GM19395 (cell line): Measurements from ENCODE around the gene ANXA6.
A peak's percentile ranks its signal among the peaks of the same experiment; 100 is the strongest.

Experiments used
- ATAC-seq: cut with Tn5 transposase; IDR thresholded peaks from one replicate; pipeline ENCODE4 v1.9.1; 2021; ENCODE audit warnings: mild to moderate bottlenecking, moderate library complexity; ENCODE audit not compliant: unreplicated experiment

ANXA6 gene

DNA sequence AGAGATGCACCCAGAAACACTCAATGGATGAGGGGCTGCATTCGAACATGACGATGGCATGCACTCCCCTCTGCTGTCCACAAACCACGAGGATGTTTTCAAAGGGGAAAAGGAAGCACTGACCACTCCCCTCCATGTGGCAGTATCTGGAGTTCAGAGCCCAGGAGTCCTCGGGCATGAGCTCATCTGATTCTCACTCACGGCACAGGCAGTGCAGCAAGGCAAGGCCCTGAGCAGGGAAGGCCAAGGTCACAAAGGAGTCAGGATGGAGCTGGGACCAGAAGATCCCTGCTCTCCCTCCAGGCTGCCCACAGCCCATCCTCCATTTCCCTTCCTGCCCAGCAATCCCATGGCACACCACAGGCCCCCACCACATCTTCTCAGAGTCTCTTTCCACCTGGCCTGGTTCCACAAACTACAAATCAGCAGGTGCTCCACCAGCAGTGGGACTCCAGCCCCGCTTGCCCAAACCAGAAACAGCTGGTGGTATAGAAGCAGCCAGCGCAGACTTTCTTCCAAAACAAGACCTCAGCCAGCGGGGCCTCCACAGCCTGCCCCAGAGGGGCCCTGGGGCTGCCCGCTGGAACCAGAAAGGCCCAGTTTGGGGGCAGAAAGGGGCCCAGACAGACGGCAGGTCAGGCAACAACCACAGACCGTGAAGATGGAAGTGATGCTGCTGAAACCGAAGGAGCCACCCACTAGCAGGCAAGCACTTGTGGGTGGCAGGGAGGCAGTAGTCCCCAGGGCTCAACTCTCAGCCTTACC lies 89.0 kb downstream of the ANXA6 start:
- ATAC-seq = peak; percentile 67

- peak; percentile 15 for ATAC-seq
Observed at GRCh38 chr5:151067632-151068432, 89.7 kb downstream of the ANXA6 start.

DNA sequence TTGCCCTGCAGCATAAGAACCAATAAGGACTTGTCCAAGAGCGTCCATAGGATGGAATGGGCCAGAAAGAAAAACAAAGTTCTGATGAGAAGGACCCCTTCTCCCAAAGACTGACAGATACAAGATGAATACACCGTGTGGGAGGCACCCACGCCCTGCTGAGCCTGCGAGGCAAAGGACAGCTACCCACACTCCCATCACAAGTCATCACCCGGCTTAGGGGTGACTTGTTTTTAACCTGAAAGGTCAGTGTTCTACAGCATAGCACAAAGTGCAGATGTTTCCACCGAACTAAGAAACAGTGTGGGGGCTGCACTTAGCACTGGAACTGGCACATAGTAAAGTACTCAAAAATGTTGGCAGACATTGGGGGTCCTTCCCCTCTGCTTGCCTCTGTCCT lies 90.7 kb downstream of the ANXA6 start:
- ATAC-seq = no peak

DNA sequence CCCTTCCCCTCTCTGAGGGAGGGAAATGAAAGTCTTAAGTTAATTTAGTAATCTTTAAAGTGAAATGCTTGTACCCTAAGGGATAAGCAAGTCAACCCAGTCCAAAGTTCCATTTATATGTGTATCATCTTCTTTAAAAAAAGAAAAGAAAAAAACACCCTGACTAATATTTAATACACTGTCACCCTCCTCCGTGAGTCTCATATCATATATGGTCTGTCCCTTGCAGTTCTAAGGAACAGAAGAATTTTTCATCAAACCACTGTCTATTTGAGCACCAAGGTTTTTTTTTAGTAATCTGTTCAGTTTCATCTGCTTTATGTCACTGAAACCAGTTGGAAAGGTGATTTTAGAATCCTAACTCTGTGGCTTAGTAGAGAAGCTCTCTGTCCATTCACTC lies 92.0 kb downstream of the ANXA6 start:
- no peak for ATAC-seq

GRCh38 chr5:151064916-151065499 lies 92.6 kb downstream of the ANXA6 start:
- no peak for ATAC-seq

DNA sequence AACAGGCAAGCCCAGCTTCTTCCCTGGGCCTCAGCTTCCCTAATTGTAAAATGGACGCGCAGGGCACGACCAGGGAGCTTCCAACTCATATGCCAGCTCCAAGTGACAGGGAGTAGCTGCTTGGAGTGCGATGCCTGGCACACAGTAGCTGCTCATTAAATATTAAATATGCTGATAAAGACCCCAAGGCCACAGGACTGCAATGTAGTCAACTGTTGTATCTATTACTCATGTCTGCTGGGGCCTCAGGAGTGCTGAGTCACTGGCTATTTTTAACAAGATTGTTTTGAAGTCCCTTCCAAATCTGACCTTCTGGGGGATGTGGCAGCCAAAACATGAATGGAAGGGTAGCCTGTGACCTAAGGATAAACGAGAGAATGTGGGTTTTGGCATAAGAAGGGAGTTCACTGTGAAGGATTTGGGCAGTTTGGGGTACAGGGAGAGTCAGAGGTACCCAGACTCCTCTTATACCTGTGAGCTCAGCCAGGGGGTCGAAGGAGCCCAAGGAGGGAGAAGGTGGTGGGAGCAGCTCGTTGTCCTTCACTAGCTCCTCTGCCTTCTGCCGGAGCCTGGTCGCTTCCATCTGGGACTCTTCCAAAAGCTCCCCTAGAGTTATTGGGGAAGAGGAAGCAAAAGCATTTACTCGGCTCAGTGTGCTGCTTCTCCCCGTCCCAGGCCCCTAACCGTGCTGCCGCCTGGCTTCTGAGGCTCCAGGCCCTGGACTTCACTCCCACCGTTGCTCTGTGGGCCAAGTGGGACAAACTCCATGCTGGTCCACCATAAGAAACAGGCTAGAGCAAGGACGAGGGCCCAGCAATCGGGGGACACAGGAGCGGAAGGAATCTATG lies 94.2 kb downstream of the ANXA6 start:
- no peak for ATAC-seq

DNA sequence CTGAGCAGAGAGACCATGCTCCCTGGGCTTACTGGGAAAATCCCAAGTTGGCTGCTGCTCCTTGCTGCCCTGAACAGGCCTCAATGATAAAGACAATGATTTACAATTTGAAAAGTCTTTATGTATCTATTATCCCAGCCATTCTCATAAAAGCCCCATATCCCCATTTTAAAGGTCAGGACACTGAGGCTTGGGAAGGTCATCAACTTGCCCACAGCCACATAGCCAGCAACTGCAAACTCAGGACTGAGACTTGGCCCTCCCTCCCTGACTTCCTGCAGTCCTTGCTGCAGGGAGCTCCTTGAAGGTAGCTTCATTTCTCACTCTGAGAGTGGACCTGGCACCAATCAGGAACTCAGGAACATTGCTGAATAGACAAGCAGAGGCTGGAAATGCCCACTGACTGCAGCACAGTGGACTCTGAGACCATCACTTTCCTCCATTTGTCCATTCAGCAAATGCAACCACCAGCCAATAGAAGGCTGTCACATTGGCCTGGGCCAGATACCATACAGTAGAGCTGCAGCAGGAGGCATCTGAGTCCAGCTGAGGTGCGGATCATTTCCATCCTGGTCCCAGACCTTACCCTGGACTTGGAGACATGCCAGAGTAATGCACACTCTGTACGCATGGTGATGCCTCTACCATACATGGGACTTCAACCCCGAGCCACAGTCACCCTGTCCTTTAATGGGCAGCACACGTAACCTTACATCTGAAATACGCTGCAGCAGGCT lies 95.0 kb downstream of the ANXA6 start:
- ATAC-seq = no peak

- ATAC-seq = no peak
Observed at GRCh38 chr5:151060742-151061141, 96.8 kb downstream of the ANXA6 start.

- ATAC-seq = no peak
Observed at GRCh38 chr5:151058891-151059489, 98.6 kb downstream of the ANXA6 start.

- no peak for ATAC-seq
Observed at GRCh38 chr5:151058301-151058700, 99.3 kb downstream of the ANXA6 start.

GRCh38 chr5:151056379-151057325 lies 100.9 kb downstream of the ANXA6 start:
- ATAC-seq = no peak

DNA sequence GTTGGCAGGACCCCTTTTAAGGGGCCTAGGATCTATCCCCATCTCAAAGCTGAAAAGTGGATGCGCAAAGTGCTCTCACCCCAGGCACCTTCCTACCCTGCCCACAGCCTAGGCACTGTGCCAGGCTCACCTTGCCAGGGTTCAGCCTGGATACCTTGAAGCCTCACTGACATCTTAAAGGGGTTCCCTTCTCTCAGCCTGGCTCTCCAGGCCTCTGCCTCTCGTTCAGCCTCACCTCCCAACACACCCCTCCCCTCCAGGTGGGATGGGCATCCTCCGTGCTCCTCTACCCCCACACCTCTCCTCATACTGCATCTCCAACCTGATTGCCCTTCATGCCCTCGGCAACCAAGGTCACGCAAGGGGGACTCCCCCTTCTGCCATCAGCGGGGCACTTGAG lies 102.2 kb downstream of the ANXA6 start:
- ATAC-seq = no peak

GRCh38 chr5:151054709-151055108 lies 102.9 kb downstream of the ANXA6 start:
- ATAC-seq = no peak

- no peak for ATAC-seq
Observed at GRCh38 chr5:151053796-151054462, 103.7 kb downstream of the ANXA6 start.

- no peak for ATAC-seq
Observed at GRCh38 chr5:151052836-151053235, 104.7 kb downstream of the ANXA6 start.

- ATAC-seq = no peak
Observed at GRCh38 chr5:151051931-151052608, 105.5 kb downstream of the ANXA6 start.

DNA sequence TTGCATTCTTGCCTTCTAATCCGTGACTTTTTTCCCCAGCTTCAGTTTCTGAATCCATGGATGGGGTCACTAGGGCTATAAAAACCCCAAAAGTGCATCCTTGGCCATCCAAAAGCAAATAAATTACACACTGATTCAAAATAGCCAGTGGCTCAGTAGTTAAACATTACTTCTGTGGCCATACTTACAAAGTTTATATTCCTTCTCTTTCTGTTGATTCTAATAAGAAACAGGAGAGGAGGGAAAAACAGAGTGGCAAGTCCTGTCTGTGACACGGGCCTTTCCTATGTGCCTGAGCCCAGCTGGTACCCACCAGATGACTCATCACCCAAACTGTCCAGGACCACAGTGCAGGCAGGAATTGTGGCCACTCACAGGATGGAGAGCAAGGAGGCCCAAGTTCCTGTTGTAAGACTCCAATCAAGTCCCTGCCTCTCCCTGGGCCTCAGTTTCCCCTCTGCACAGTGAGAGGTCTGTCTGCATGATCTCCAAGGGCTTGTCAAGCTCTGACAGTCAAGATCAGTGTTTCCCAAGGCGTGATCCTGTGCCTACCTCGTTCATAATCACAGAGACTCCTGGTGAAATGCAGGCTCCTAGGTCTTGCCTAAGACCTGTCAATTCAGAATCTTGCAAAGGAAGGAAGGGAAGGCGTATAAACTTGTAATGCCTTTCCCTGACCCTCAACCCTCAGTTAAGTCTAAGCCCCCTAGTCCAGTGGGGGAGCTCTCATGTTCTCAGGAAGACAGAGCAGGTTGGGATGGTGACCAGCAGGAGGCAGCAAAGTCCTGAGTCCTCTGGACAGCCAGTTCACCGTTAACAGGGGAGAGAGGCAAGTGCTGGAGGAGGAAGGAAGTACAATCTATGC lies 106.3 kb downstream of the ANXA6 start:
- ATAC-seq = peak; percentile 84
